ENCODE results near the gene INSRR. TPM values are rescaled to one million over a fixed set of nuclear protein-coding genes. Genes with fewer than 3 reads are reported as not detected.

The INSRR gene
- total and polyA plus RNA-seq, 9 of the 15 experiments (the other 6 are each of a cell fraction or from before 2014, with no cell fraction given) = 0.03 to 0.18 (median 0.06) TPM; not detected in 3

GRCh38 chr1:156885880-156886355 lies 27.0 kb upstream of the INSRR start (continued):
- TF ChIP-seq SPI1 (IDR thresholded peaks at IDR 0.05; ENCODE audit: borderline replicate concordance, low read depth, low read length) = no peak
- TF ChIP-seq SMARCA5 (IDR thresholded peaks at IDR 0.05) = peak; percentile 80; the same call in 1 of the 2 replicates
- peak in 1 of 2 experiments; percentile 48; a peak in 2 of 4 replicates for TF ChIP-seq KDM1A (IDR thresholded peaks at IDR 0.05)
- TF ChIP-seq ZNF24 (IDR thresholded peaks at IDR 0.05) = no peak
- no peak for TF ChIP-seq NR4A1 (CRISPR knock-in tag; IDR thresholded peaks at IDR 0.05)
- TF ChIP-seq NR4A1 (tag; IDR thresholded peaks at IDR 0.05) = no peak
- TF ChIP-seq GTF2E2 (tag; IDR thresholded peaks at IDR 0.05) = no peak
- no peak for TF ChIP-seq NR3C1 (CRISPR knock-in tag; IDR thresholded peaks at IDR 0.05)
- TF ChIP-seq, protein P1, sequence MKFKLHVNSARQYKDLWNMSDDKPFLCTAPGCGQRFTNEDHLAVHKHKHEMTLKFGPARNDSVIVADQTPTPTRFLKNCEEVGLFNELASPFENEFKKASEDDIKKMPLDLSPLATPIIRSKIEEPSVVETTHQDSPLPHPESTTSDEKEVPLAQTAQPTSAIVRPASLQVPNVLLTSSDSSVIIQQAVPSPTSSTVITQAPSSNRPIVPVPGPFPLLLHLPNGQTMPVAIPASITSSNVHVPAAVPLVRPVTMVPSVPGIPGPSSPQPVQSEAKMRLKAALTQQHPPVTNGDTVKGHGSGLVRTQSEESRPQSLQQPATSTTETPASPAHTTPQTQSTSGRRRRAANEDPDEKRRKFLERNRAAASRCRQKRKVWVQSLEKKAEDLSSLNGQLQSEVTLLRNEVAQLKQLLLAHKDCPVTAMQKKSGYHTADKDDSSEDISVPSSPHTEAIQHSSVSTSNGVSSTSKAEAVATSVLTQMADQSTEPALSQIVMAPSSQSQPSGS (CRISPR knock-in tag; IDR thresholded peaks at IDR 0.05) = no peak
- TF ChIP-seq, protein P2, sequence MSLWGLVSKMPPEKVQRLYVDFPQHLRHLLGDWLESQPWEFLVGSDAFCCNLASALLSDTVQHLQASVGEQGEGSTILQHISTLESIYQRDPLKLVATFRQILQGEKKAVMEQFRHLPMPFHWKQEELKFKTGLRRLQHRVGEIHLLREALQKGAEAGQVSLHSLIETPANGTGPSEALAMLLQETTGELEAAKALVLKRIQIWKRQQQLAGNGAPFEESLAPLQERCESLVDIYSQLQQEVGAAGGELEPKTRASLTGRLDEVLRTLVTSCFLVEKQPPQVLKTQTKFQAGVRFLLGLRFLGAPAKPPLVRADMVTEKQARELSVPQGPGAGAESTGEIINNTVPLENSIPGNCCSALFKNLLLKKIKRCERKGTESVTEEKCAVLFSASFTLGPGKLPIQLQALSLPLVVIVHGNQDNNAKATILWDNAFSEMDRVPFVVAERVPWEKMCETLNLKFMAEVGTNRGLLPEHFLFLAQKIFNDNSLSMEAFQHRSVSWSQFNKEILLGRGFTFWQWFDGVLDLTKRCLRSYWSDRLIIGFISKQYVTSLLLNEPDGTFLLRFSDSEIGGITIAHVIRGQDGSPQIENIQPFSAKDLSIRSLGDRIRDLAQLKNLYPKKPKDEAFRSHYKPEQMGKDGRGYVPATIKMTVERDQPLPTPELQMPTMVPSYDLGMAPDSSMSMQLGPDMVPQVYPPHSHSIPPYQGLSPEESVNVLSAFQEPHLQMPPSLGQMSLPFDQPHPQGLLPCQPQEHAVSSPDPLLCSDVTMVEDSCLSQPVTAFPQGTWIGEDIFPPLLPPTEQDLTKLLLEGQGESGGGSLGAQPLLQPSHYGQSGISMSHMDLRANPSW (CRISPR knock-in tag; IDR thresholded peaks at IDR 0.05) = no peak
- no peak for TF ChIP-seq BRCA1 (IDR thresholded peaks at IDR 0.05)
- TF ChIP-seq BRCA1 (CRISPR knock-in tag; IDR thresholded peaks at IDR 0.05) = no peak
- TF ChIP-seq EGR1 (conservative IDR thresholded peaks at IDR 0.05) = 0 out of 2 replicates have a peak, but pooled peaks have one; percentile 17
- TF ChIP-seq ZFX (CRISPR knock-in tag; IDR thresholded peaks at IDR 0.05) = no peak
- TF ChIP-seq CREBBP (IDR thresholded peaks at IDR 0.05; ENCODE audit: low read depth, low read length) = no peak
- peak; percentile 80; the same call in 1 of the 2 replicates for TF ChIP-seq ZNF436 (CRISPR knock-in tag; IDR thresholded peaks at IDR 0.05)

Measured in K562 (cell line).